Small intestine (tissue), 7 donors: ENCODE data around the gene MROH7. TPM values are rescaled to one million over a fixed set of nuclear protein-coding genes. Genes with fewer than 3 reads are reported as not detected.

Experiments
- DNase-seq, 2 donors: peaks; one replicate each; pipeline versions ENCODE4 v3.0.0 to v3.0.0-alpha.2; 2013
- FAIRE-seq: peaks from 2 replicates; lab custom pipeline; 2012; peaks lifted over from hg19 to GRCh38; lab: Jason Lieb, UNC
- H3K27ac ChIP-seq, 3 donors: one replicate each; pipeline ENCODE4 v1.5.1; 2013; ENCODE audit warnings: low read length in 2 of 3, mild to moderate bottlenecking in 2 of 3, control low read depth in 1 of 3, inconsistent platforms in 1 of 3, low read depth in 1 of 3, moderate library complexity in 1 of 3
- H3K27me3 ChIP-seq, 3 donors: one replicate each; pipeline ENCODE4 v1.6.1; 2013; ENCODE audit warnings: low read length in 3 of 3, inconsistent platforms in 1 of 3; ENCODE audit not compliant: control insufficient read depth in 3 of 3, insufficient read depth in 3 of 3
- H3K36me3 ChIP-seq, 3 donors: one replicate each; pipeline ENCODE4 v1.6.1; 2013; ENCODE audit warnings: low read length in 3 of 3, inconsistent platforms in 1 of 3, low read depth in 1 of 3, mild to moderate bottlenecking in 1 of 3, moderate library complexity in 1 of 3; ENCODE audit not compliant: control insufficient read depth in 3 of 3, insufficient read depth in 2 of 3
- H3K4me1 ChIP-seq, 3 donors: one replicate each; pipeline ENCODE4 v1.6.1; 2013; ENCODE audit warnings: low read length in 2 of 3, inconsistent platforms in 1 of 3, low read depth in 1 of 3, mild to moderate bottlenecking in 1 of 3, moderate library complexity in 1 of 3; ENCODE audit not compliant: control insufficient read depth in 3 of 3, insufficient read depth in 2 of 3
- H3K4me3 ChIP-seq, 3 donors: one replicate each; pipeline ENCODE4 v1.5.1; 2013; ENCODE audit warnings: low read length in 3 of 3, control low read depth in 1 of 3, inconsistent platforms in 1 of 3, low read depth in 1 of 3, mild to moderate bottlenecking in 1 of 3, moderate library complexity in 1 of 3
- H3K9me3 ChIP-seq, 2 donors: one replicate each; pipeline ENCODE4 v1.6.1; 2013; ENCODE audit warnings: low read depth in 1 of 2, low read length in 1 of 2; ENCODE audit not compliant: control insufficient read depth in 2 of 2, insufficient read depth in 1 of 2
- WGBS, 3 donors: extraction: QIAGEN DNeasy Blood & Tissue Kit; methylation state at CpG; one replicate each; pipeline ENCODE4 v1.1.7; 2013; 5-methylcytosine and 5-hydroxymethylcytosine counted together
- polyA plus RNA-seq, 4 donors: library from polyadenylated mRNA; stranded (reverse) in 3 of 4; unstranded in 1 of 4; fragments of 200-250 nt in 3 of 4; fragments of 120-200 nt in 1 of 4; gene quantifications; one replicate each; pipeline versions ENCODE4 v1.2.1 to v1.2.3, GENCODE V29; 2013
- donor health status: healthy with polysubstance abuse.
- donor health status: control.
- donor health status: control.
- donor health status: Bipolar disorder and iron deficiency.
- donor health status: healthy.

The MROH7 gene
- polyA plus RNA-seq, 4 donors, result 1.3 to 27.5 (median 6.6) TPM

DNA sequence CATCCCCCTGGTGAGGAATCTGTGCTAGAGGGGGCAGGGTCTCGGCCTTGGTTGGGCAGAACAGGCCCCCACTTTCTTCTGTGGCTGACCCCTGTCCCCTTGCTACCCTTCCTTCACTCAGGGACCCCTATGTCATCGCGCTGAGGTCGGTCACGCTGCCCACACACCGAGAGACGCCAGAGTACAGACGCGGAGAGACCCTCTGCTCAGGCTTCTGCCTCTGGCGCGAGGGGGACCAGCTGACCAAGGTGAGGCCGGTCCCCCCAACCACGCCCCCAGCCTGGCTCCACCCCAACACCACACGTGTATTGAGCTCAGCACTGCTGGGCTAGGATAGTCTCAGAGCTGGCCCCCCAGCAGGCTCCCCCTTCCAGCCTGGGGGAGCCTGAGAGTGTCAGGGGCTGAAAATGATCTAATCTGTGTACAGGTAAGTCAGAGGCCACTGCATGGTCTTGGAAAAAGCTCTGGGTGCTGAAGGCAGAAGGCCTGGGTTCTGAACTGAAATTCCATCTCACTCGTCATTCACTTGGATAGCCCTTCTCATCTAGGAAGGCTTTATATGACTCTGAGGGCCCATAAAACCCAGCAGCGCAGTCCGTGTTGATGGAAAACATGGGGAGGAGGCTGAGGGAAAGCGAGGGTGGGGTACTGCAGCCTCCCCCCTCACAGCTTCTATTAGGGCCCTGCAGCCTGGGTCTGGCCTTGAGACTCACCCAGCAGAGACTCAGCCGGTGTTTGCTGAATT lies 33.6 kb upstream of the MROH7 start:
- DNase-seq (no peak), FAIRE-seq (no peak)
- Histone ChIP-seq H3K9me3 (no peaks in the 10 kb centered on the region), H3K27ac (no peak overlapping the region), H3K4me3 (no peak overlapping the region), H3K27me3 (no peaks in the 10 kb centered on the region), H3K4me1 (peaks cover 0 to 4% (median 0%) of the 10 kb centered on the region in 3 donors), H3K36me3 (peaks cover 0 to 82% (median 7%) of the 10 kb centered on the region in 3 donors)
- 86 to 91% (median 90%) methylated on average over 19 of the region's 19 CpGs for WGBS, 3 donors

DNA sequence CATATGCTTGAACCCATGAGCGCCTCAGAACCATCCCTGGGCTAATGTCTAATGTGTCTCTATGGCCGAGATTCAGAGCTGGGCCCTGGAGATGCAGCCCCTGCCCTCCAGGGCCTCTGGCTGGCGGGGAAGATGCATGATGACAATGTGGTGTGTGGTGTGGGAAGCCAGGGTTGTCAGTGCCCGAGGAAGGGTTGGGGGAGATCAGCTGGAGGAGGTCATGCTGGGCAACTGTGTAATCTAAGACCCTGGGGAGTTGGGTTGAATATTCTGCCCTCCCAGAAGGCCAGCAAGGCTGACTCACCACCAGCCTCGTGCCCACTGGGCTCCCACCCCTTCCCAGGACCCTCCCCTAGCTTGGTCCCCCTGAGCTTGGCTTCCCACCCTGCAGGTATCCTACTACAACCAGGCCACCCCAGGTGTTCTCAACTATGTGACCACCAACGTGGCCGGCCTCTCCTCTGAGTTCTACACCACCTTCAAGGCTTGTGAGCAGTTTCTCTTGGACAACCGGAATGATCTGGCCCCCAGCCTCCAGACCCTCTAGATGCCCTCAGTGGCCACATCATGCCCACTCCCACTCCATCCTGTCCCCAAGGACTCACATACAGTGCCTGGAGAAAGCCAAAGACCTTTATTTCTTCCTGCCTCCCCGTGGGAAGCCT lies 32.9 kb upstream of the MROH7 start:
- Histone ChIP-seq H3K27me3 (no peaks in the 10 kb centered on the region), H3K9me3 (no peaks in the 10 kb centered on the region), H3K36me3 (peaks cover 0 to 75% (median 7%) of the 10 kb centered on the region in 3 donors), H3K27ac (no peak overlapping the region), H3K4me1 (peaks cover 0 to 4% (median 0%) of the 10 kb centered on the region in 3 donors), H3K4me3 (no peak overlapping the region)
- DNase-seq (no peak), FAIRE-seq (no peak)
- 83 to 94% (median 86%) methylated on average over 9 of the region's 9 CpGs for WGBS, 3 donors

DNA sequence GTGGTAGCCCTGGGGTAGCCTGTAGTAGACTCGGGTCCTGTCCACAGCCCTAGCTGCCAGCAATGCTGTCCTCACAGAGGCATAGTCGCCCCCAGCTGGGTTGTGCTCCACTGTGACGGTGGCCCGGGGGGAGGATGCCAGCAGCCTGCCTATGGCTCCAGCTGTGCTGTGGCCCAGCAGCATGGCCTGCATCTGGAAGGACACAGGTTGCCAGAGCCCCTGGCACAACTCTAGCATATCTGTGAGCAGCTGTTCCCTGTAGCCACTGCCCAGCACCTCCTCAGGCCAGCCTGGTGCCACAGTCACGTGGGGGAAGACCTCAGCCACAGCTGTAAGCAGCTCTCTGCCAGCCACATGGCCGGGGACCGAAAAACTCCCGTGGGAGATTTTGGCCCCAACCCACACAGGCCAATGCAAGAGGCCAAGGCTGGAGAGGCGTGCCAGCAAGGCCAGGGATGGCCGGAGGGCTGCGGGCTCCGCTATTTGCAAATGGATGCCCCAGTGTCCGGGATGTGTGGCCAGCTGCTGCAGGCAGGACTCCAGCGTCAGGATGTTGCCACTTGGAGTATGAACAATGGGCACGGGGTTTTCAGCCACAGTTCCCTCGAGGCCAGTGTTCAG lies 32.2 kb upstream of the MROH7 start:
- no peaks in the 10 kb centered on the region for H3K27me3 ChIP-seq
- H3K4me1 ChIP-seq, result peaks cover 0 to 8% (median 0%) of the 10 kb centered on the region in 3 donors
- H3K36me3 ChIP-seq, result peaks cover 0 to 68% (median 7%) of the 10 kb centered on the region in 3 donors
- DNase-seq (no peak), FAIRE-seq (no peak)
- WGBS, 3 donors, result 72 to 83% (median 83%) methylated on average over 16 of the region's 16 CpGs
- H3K9me3 ChIP-seq, result no peaks in the 10 kb centered on the region
- no peak overlapping the region for H3K4me3 ChIP-seq
- H3K27ac ChIP-seq, result no peak overlapping the region

DNA sequence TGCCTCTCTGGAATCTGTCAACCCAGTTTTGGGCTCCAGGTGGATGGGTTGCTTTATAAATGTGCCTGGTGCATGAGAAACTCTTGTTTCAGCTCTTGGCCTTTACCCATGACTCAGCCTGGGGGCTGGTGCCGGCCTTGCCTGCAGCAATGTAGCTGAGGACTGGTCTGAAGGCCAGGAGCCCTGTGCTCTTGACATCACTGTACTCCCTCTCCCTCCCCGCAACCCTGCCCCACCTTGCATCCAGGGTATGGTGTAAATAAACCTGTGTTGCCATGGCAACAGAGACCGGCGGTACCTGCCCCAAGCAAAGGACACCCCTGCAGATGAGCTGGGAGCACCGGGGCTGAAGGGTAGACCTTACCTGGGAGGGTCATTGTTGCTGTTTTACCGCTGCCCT lies 31.5 kb upstream of the MROH7 start:
- Histone ChIP-seq H3K27me3 (no peaks in the 10 kb centered on the region), H3K4me3 (no peak overlapping the region), H3K4me1 (peaks cover 0 to 15% (median 0%) of the 10 kb centered on the region in 3 donors), H3K27ac (no peak overlapping the region), H3K9me3 (no peaks in the 10 kb centered on the region), H3K36me3 (peaks cover 0 to 64% (median 7%) of the 10 kb centered on the region in 3 donors)
- FAIRE-seq, result no peak
- WGBS, 3 donors, result 80 to 95% (median 82%) methylated on average over 6 of the region's 6 CpGs
- peak in 1 of 2 donors; percentile 35 for DNase-seq

DNA sequence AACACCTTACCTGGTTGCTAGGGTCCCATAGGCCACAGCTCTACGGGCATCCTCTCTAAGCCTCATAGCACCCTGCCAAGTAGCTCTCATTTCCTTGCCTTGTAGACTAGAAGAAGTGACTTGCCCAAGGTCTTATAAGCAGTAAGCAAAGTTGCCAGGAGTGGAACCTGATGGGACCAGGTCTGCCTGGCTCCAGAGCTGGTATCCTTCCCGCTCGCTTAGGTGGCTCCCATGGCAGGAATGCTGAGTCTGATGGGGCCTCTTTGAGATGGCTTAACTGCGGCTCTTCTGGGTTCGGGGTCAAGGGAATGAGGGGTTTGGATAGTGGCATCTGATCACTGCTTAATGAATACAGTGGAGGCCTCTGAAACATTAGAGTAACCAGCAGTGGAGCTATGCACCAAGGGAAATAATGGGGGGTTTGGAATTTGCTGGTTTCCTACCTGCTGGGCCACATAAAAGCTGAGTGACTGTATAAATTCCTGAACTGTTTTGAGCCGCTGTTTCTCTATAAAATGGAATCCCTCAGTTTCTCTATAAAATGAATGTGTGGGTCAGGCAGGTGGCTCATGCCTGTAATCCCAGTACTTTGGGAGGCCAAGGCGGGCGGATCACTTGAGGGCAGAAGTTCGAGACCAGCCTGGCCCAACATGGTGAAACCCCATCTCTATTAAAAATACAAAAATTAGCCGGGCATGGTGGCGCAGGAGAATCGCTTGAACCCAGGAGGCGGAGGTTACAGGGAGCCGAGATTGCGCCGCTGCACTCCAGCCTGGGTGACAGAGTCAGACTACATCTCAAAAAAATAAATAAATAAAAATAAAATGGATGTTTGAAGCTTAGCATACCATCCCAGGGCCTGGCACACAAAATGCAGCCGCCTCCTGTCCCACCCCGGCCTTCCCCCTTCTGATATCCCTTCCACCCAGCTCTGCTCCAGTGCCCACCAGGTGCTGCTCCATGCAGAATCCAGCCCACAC lies 30.7 kb upstream of the MROH7 start:
- FAIRE-seq (no peak), DNase-seq (no peak)
- H3K4me1 ChIP-seq, result peaks cover 0 to 23% (median 0%) of the 10 kb centered on the region in 3 donors
- H3K4me3 ChIP-seq, result no peak overlapping the region
- 94 to 96% (median 95%) methylated on average over 18 of the region's 18 CpGs for WGBS, 3 donors
- H3K36me3 ChIP-seq, result peaks cover 0 to 64% (median 7%) of the 10 kb centered on the region in 3 donors
- no peaks in the 10 kb centered on the region for H3K9me3 ChIP-seq
- no peak overlapping the region for H3K27ac ChIP-seq
- no peaks in the 10 kb centered on the region for H3K27me3 ChIP-seq

- DNase-seq (no peak), FAIRE-seq (no peak)
- H3K9me3 ChIP-seq, result no peaks in the 10 kb centered on the region
- WGBS, 3 donors, result 81 to 92% (median 82%) methylated on average over 8 of the region's 8 CpGs
- H3K4me3 ChIP-seq, result no peak overlapping the region
- no peak overlapping the region for H3K27ac ChIP-seq
- no peaks in the 10 kb centered on the region for H3K27me3 ChIP-seq
- H3K36me3 ChIP-seq, result peaks cover 0 to 60% (median 7%) of the 10 kb centered on the region in 3 donors
- H3K4me1 ChIP-seq, result peaks cover 0 to 24% (median 0%) of the 10 kb centered on the region in 3 donors
These were observed 30.0 kb upstream of the MROH7 start for GRCh38 chr1:54611621-54612020.

DNA sequence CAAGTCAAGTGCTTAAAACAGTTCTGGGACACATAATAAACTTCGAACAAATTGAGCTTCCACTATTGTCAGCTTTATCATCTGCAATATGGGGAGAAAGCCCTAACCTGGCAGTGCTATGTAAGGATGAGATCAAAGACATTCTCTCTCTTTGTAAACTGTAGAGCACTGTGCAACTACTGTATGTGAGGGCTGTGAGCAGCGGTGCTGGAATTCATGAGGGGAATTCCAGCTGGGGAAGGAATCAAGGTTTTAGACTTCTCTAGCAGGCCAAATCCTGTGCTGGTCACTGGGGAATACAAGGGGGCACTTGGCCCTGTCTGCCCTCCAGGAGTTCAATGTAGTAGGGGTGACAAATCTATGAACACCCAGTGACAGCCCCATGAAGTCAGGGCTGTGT lies 27.6 kb upstream of the MROH7 start:
- Histone ChIP-seq H3K9me3 (no peaks in the 10 kb centered on the region), H3K4me1 (peaks cover 0 to 24% (median 0%) of the 10 kb centered on the region in 3 donors), H3K4me3 (no peak overlapping the region), H3K36me3 (peaks cover 0 to 41% (median 0%) of the 10 kb centered on the region in 3 donors), H3K27ac (no peak overlapping the region), H3K27me3 (no peaks in the 10 kb centered on the region)
- 56 to 81% (median 68%) methylated on average over 2 of the region's 2 CpGs for WGBS, 3 donors
- FAIRE-seq (no peak), DNase-seq (no peak)
